GF-D8 (cell line): Measurements from ENCODE around the gene PKM.
A peak's percentile ranks its signal among the peaks of the same experiment; 100 is the strongest.

Experiments
- DNase-seq: peaks from one replicate; lab custom pipeline; 2025; lab: John Stamatoyannopoulos, UW

PKM gene

GRCh38 chr15:72155635-72156616 lies 75.1 kb downstream of the PKM start:
- DNase-seq = peak; percentile 35

- DNase-seq = no peak
These were observed 75.9 kb downstream of the PKM start for GRCh38 chr15:72155003-72155621.

- no peak for DNase-seq
These were observed 76.7 kb downstream of the PKM start for GRCh38 chr15:72154316-72154715.

- DNase-seq = no peak
These were observed 77.6 kb downstream of the PKM start for GRCh38 chr15:72153269-72154000.
